Smooth muscle cell (in vitro differentiated cells): ENCODE results near the gene PDXK. TPM values are rescaled to one million over a fixed set of nuclear protein-coding genes. Genes with fewer than 3 reads are reported as not detected.
A peak's percentile ranks its signal among the peaks of the same experiment; 100 is the strongest.

Experiments
- DNase-seq: peaks from one replicate; lab custom pipeline; 2025; ENCODE audit not compliant: unreplicated experiment; lab: John Stamatoyannopoulos, UW
- H2AFZ ChIP-seq: fragments of 200-600 bp; sonication (generic); 2 replicates; pipeline ENCODE4 v1.6.0; 2016; ENCODE audit warnings: antibody characterized with exemption, low read depth, mild to moderate bottlenecking
- H3F3A ChIP-seq: fragments of 200-600 bp; sonication (generic); 2 replicates; pipeline ENCODE4 v1.6.0; 2017; ENCODE audit warnings: antibody characterized with exemption, low read depth
- H3K27ac ChIP-seq: fragments of 200-600 bp; sonication (generic); 2 replicates; pipeline ENCODE4 v1.5.1; 2016; ENCODE audit warnings: low read depth, mild to moderate bottlenecking
- H3K27me3 ChIP-seq: fragments of 200-600 bp; sonication (generic); 2 replicates; pipeline ENCODE4 v1.6.1; 2016; ENCODE audit warnings: low read depth, mild to moderate bottlenecking
- H3K36me3 ChIP-seq: fragments of 200-600 bp; sonication (generic); 2 replicates; pipeline ENCODE4 v1.5.1; 2016; ENCODE audit warnings: low read depth
- H3K4me1 ChIP-seq: fragments of 200-600 bp; sonication (generic); 2 replicates; pipeline ENCODE4 v1.5.1; 2016; ENCODE audit warnings: low read depth
- H3K4me2 ChIP-seq: fragments of 200-600 bp; sonication (generic); 2 replicates; pipeline ENCODE4 v1.6.0; 2016; ENCODE audit warnings: mild to moderate bottlenecking
- H3K4me3 ChIP-seq: fragments of 200-600 bp; sonication (generic); 2 replicates; pipeline ENCODE4 v1.5.1; 2016; ENCODE audit warnings: mild to moderate bottlenecking
- H3K79me2 ChIP-seq: fragments of 200-600 bp; sonication (generic); 2 replicates; pipeline ENCODE4 v1.6.0; 2016; ENCODE audit warnings: low read depth, mild to moderate bottlenecking
- H3K9ac ChIP-seq: fragments of 200-600 bp; sonication (generic); 2 replicates; pipeline ENCODE4 v1.6.0; 2016; ENCODE audit warnings: low read depth
- H3K9me3 ChIP-seq: fragments of 200-600 bp; sonication (generic); replicated peaks from 2 replicates; pipeline ENCODE4 v1.5.1; 2016; ENCODE audit warnings: low read depth
- H4K20me1 ChIP-seq: fragments of 200-600 bp; sonication (generic); 2 replicates; pipeline ENCODE4 v1.6.0; 2016; ENCODE audit warnings: low read depth
- WGBS: methylation state at CpG from one replicate; pipeline ENCODE4 v1.1.7; 2016; ENCODE audit warnings: low lambda C conversion rate; 5-methylcytosine and 5-hydroxymethylcytosine counted together
- polyA plus RNA-seq: library from polyadenylated mRNA; unstranded; fragments of >200 nt; fragmentation: Nextera tagmentation; extraction: Ambion mirVana; gene quantifications from 2 replicates; pipeline ENCODE4 v1.2.1, GENCODE V29; 2016
- total RNA-seq: library from RNA; depleted of rRNA; stranded (reverse); fragments of >200 nt; gene quantifications from 2 replicates; pipeline ENCODE4 v1.2.3, GENCODE V29; 2014
- TF ChIP-seq, protein P1 (sequence below): fragments of 200-600 bp; sonication (generic); IDR thresholded peaks from 2 replicates; pipeline ENCODE4 v1.5.1; 2017; ENCODE audit warnings: borderline replicate concordance, mild to moderate bottlenecking, antibody characterized with exemption; ENCODE audit not compliant: insufficient read depth, poor library complexity, severe bottlenecking

PDXK gene
- total and polyA plus RNA-seq, 2 experiments from 2014 or later = 92.6 to 184 TPM

GRCh38 chr21:43701936-43702784, 16.8 kb upstream of the PDXK start:
- Histone ChIP-seq H3K4me2 (no peak overlapping the region), H4K20me1 (no peaks in the 10 kb centered on the region), H3K36me3 (no peaks in the 10 kb centered on the region), H3K27me3 (no peaks in the 10 kb centered on the region), H2AFZ (no peak overlapping the region), H3F3A (no peaks in the 10 kb centered on the region), H3K9ac (no peak overlapping the region), H3K4me1 (peaks cover 10% of the 10 kb centered on the region), H3K79me2 (no peaks in the 10 kb centered on the region), H3K4me3 (no peak overlapping the region), H3K27ac (no peak overlapping the region), H3K9me3 (no peaks in the 10 kb centered on the region)
- WGBS = 91% methylated on average over 23 of the region's 29 CpGs
- no peak for DNase-seq
- TF ChIP-seq, protein P1, sequence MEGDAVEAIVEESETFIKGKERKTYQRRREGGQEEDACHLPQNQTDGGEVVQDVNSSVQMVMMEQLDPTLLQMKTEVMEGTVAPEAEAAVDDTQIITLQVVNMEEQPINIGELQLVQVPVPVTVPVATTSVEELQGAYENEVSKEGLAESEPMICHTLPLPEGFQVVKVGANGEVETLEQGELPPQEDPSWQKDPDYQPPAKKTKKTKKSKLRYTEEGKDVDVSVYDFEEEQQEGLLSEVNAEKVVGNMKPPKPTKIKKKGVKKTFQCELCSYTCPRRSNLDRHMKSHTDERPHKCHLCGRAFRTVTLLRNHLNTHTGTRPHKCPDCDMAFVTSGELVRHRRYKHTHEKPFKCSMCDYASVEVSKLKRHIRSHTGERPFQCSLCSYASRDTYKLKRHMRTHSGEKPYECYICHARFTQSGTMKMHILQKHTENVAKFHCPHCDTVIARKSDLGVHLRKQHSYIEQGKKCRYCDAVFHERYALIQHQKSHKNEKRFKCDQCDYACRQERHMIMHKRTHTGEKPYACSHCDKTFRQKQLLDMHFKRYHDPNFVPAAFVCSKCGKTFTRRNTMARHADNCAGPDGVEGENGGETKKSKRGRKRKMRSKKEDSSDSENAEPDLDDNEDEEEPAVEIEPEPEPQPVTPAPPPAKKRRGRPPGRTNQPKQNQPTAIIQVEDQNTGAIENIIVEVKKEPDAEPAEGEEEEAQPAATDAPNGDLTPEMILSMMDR = no peak

DNA sequence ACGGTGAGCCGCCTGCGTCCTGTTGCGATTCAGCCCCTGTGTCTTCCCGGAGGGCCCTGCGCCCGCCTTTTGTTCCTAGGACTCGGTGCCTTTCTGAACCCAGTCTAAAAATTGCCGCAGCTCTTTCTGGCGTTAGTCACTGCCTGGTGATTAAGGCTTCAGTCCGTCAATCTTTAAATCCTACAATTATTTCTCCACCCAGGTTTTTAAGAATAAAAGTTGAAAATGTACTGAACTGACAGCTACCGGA, 16.2 kb upstream of the PDXK start:
- Histone ChIP-seq H3K4me2 (peak overlapping the region; percentile 13), H3K9ac (no peak overlapping the region)

GRCh38 chr21:43703035-43703880, 15.7 kb upstream of the PDXK start:
- Histone ChIP-seq H3K79me2 (no peaks in the 10 kb centered on the region), H3K9ac (no peak overlapping the region), H3K36me3 (no peaks in the 10 kb centered on the region), H3K27ac (no peak overlapping the region), H3K4me3 (peak overlapping the region; percentile 1), H4K20me1 (no peaks in the 10 kb centered on the region), H3K4me1 (peaks cover 10% of the 10 kb centered on the region), H3K27me3 (no peaks in the 10 kb centered on the region), H3K4me2 (peak overlapping the region; percentile 13), H3F3A (no peaks in the 10 kb centered on the region), H2AFZ (no peak overlapping the region), H3K9me3 (no peaks in the 10 kb centered on the region)
- 54% methylated on average over 29 of the region's 29 CpGs for WGBS
- no peak for DNase-seq
- TF ChIP-seq, protein P1 = no peak

More for the DNA sequence above, 16.2 kb upstream of the PDXK start:
- Histone ChIP-seq H3K79me2 (no peaks in the 10 kb centered on the region), H3K27ac (no peak overlapping the region), H3F3A (no peaks in the 10 kb centered on the region), H3K27me3 (no peaks in the 10 kb centered on the region), H3K36me3 (no peaks in the 10 kb centered on the region), H4K20me1 (no peaks in the 10 kb centered on the region), H3K9me3 (no peaks in the 10 kb centered on the region), H3K4me3 (peak overlapping the region; percentile 1), H2AFZ (no peak overlapping the region), H3K4me1 (peaks cover 10% of the 10 kb centered on the region)
- 80% methylated on average over 12 of the region's 12 CpGs for WGBS
- TF ChIP-seq, protein P1 = no peak
- DNase-seq = no peak
